LNCaP clone FGC (cell line): ENCODE measurements around the gene PRKAG2.

Source experiments
- DNase-seq: peaks from one replicate; pipeline ENCODE4 v3.0.0-alpha.2; 2011; ENCODE audit warnings: low read depth
- H3K4me3 ChIP-seq: 2 replicates; pipeline ENCODE4 v1.5.1; 2011; ENCODE audit warnings: mild to moderate bottlenecking, low read depth, low read length, control low read depth
- TF ChIP-seq, protein P1 (sequence below): IDR thresholded peaks from 2 replicates; pipeline ENCODE4 v1.5.1; 2012; ENCODE audit warnings: mild to moderate bottlenecking; ENCODE audit not compliant: control insufficient read depth, insufficient read depth; ENCODE audit errors: extremely low read depth

Gene PRKAG2

DNA sequence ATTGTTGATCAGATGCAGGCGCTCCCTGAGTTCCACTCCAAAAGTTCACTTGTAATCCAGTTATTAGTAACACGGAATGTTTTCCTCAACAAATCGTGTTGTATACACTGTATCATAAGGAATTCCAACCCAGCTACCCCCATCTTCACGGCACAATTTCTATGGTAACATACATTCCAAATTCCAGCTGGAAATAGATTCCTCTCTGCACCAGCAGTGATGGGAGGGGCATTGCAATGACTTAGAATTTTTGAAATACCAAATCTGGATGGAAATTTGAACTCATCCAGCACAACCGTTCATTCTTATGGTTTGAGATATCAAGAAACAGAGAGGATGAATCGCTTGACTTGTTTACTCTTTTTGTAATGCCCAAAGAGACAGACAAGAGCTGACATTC is 318.3 kb downstream of the PRKAG2 start:
- H3K4me3 ChIP-seq, result no peak overlapping the region
- TF ChIP-seq, protein P1, sequence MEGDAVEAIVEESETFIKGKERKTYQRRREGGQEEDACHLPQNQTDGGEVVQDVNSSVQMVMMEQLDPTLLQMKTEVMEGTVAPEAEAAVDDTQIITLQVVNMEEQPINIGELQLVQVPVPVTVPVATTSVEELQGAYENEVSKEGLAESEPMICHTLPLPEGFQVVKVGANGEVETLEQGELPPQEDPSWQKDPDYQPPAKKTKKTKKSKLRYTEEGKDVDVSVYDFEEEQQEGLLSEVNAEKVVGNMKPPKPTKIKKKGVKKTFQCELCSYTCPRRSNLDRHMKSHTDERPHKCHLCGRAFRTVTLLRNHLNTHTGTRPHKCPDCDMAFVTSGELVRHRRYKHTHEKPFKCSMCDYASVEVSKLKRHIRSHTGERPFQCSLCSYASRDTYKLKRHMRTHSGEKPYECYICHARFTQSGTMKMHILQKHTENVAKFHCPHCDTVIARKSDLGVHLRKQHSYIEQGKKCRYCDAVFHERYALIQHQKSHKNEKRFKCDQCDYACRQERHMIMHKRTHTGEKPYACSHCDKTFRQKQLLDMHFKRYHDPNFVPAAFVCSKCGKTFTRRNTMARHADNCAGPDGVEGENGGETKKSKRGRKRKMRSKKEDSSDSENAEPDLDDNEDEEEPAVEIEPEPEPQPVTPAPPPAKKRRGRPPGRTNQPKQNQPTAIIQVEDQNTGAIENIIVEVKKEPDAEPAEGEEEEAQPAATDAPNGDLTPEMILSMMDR, result no peak
- DNase-seq, result no peak

DNA sequence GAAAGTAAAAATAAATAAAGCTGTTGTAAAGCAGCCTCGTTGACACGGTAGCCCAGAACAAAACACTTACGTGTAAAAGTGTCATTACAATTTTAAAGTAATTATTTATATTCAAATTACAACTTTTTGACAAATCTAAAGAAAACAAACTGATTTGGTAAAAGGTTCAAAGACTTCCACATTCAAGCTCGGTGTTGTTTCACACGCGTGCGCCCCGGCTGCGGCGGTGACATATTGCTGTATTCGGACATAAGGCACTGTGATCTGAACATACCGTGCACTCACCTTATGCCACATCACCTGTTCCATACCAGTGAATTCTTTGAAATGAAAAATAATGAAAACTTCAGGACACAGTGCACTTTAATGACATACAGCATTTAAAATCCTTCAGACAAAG is 320.3 kb downstream of the PRKAG2 start:
- no peak for DNase-seq
- TF ChIP-seq, protein P1, result no peak
- no peak overlapping the region for H3K4me3 ChIP-seq

DNA sequence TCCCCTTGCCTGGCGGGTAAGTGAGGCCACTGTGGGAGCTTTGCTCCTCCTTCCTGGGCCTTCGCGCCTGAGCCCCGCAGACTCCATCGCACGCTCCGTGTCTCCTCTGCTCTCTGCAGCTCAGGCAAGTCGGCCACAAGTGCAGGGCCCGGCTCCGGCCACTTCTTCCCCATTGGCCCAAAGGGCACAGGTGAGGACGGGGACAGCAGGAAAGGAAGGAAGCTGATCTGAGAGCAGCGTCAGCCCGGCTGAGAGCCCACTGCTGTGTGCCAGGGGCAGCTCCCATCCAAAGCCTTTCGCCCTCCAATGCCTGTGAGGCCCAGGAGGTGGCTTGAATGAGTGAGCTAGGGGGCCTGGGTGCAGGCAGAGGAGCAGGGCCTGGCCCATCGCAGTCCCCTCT is 323.6 kb downstream of the PRKAG2 start:
- no peak overlapping the region for H3K4me3 ChIP-seq
- DNase-seq, result no peak
- TF ChIP-seq, protein P1, result no peak

DNA sequence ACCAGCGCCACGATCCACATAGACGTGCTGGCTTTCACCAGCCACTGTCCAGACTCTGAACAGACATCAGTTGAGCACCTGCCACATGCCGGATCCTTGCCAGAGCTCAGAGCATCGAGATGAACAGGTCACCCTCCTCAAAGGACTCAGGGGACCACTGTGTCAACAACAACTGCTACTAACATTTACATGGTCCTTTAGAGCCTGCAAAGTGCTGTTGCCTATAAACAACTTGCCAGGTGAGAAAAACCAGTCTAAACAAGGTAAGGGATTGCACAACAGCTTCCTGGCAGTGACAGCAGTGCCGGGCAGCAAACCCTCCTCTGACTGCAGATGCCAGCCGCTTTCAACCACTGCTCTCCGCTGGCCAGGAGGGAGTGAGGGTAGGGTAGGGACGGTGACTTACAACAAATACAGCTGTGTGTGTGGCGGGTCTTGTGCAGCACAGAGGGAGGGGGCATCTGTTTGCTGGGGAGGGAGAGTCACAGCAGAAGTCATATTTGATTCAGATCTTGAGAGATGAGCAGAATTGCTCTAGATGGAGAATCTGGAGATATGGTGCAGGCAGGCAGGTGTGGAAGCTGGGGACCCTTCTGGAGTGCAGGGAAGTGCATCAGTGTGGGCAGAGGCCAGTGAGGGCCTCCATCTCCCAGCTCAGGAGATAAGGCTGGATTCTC is 324.4 kb downstream of the PRKAG2 start:
- DNase-seq, result peak; percentile 91
- TF ChIP-seq, protein P1, result 0 out of 2 replicates have a peak, but pooled peaks have one; percentile 1
- 0 out of 2 replicates have a peak overlapping the region, but pooled peaks have one; percentile 9 for H3K4me3 ChIP-seq

DNA sequence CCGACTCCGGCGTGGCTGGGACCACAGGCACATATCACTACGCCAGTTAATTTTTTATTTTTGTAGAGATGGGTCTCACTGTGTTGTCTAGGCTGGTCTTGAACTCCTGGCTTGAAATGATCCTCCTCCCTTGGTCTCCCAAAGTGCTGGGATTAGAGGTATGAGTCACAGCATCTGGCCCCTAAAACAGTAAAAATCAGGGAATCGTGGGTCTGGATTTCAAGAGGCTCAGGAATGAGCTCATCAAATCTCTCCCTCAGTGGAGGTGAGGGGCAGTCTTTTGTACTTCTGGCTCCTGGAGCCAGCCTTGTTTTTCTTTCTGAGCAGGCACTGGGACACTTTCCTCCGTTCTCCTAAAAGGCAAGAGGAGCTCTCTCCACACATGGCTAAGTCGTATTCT is 325.1 kb downstream of the PRKAG2 start:
- no peak for DNase-seq
- no peak overlapping the region for H3K4me3 ChIP-seq
- TF ChIP-seq, protein P1, result no peak

DNA sequence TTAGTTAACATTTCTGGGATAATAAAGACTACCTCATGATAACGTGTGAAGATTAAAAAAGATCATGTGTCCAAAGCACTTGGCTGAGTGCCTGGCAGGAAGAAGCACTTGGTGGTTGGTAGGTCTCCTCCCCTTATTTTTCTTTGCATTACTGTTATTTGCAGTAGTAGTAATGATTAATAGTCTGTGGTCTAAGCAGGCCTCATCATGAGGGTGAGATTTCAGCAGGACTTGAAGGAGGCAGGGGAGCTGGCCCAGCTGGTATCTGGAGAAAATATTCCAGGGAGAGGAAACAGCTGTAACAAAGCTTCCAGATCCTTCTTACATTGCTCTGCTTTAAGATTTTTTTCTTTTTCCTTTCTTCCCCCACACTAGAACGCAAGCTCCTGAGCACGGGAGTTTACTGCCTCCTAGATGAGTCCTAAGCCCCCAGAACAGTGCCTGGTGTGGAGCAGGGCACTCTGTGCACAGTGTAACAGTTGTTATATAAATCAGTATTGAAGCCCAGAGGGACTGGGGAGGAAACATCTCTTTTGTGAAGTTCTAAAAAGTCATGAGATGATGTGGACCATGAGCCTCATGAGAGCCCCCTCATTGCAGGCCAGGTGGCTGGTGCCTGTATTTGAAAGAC is 326.1 kb downstream of the PRKAG2 start:
- DNase-seq, result no peak
- H3K4me3 ChIP-seq, result no peak overlapping the region
- TF ChIP-seq, protein P1, result no peak
